Erythroblast (primary cell): ENCODE results near the gene HDAC7.

Source experiments
- GATA1 ChIP-seq: IDR thresholded peaks from 2 replicates; pipeline ENCODE4 v1.6.1; 2011; ENCODE audit warnings: low read depth, mild to moderate bottlenecking, control low read depth, low read length, moderate library complexity
- POLR2A ChIP-seq: IDR thresholded peaks from 2 replicates; pipeline ENCODE4 v1.6.1; 2011; ENCODE audit warnings: mild to moderate bottlenecking, low read length

DNA sequence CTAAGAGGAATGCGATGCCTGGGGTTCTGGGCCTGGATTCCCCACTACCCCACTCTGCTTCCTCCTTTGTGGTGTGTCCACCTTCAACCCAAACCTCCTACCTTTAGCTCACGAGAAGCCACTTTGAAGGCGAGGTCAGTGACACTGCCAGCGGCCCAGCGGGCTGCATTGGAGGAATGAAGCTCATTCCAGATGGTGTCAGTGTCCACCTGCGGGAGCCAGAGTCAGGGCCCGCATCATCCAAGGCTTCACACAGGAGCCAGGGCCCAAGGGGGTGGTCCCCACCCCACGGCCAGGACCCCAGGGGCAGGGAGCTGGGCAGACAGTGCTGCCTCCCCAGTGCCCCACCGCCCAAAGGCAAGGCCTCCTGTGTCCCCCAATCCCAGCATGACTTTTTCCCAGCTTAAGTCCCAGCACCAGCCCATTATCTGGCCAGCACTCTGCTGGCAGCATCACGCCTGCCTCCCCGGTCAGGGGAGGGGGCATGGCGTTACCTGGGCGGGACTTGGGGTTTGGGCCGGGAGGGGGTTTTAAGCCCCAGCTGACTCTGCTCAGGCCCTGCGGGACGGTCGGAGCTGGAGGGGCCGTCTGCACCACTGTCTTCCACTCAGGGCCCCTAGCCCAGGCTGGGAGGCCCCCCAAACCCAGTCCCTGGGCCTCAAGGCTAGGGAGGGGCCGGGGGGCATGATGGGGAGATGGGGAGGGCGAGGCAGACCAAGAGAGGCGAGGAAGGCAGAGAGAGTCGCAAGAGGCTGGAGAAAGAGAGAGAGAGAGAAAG lies 29.8 kb downstream of the HDAC7 start:
- TF ChIP-seq POLR2A (no peak), GATA1 (no peak)
